ENCODE data around the gene CD300LF. TPM values are rescaled to one million over a fixed set of nuclear protein-coding genes. Genes with fewer than 3 reads are reported as not detected.

The CD300LF gene
- total RNA-seq, 1 experiment from 2014 or later = not detected

GRCh38 chr17:74698069-74698468, 14.7 kb downstream of the CD300LF start:
- RAD21 ChIA-PET (ENCODE audit: low non-redundant PET in 1 of 2, low total read pairs in 2 of 2, uncharacterized antibody in 2 of 2, unreplicated experiment in 2 of 2) = no interaction called here
- H3K27ac ChIP-seq (ENCODE audit: low read depth, low read length) = no peak overlapping the region
- H3K4me3 ChIP-seq (replicated peaks in 1 of 2; ENCODE audit: low read depth in 1 of 2, low read length in 2 of 2) = no peak overlapping the region
- TF ChIP-seq TCF7L2 (IDR thresholded peaks at IDR 0.05; ENCODE audit: borderline replicate concordance, extremely low read depth, insufficient read depth, insufficient read length) = no peak
- TF ChIP-seq POLR2AphosphoS5 (IDR thresholded peaks at IDR 0.05; ENCODE audit: low read depth, low read length) = no peak
- TF ChIP-seq EGR1 (IDR thresholded peaks at IDR 0.05; ENCODE audit: low read depth) = no peak
- TF ChIP-seq POLR2A (IDR thresholded peaks at IDR 0.05; ENCODE audit: borderline replicate concordance, extremely low read depth, insufficient read depth, insufficient read length) = no peak
- no peak for TF ChIP-seq SIN3A (IDR thresholded peaks at IDR 0.05; ENCODE audit: low read depth)
- TF ChIP-seq ZFX (IDR thresholded peaks at IDR 0.05) = no peak
- no peak for TF ChIP-seq REST (IDR thresholded peaks at IDR 0.05; ENCODE audit: low read depth)
- no peak for TF ChIP-seq CTCF (IDR thresholded peaks at IDR 0.05 in 2 of 3, conservative IDR thresholded peaks at IDR 0.05 in 1 of 3; ENCODE audit: borderline replicate concordance in 1 of 3, insufficient read depth in 1 of 3, low read depth in 2 of 3, low read length in 2 of 3)
- no peak for TF ChIP-seq ELF1 (IDR thresholded peaks at IDR 0.05; ENCODE audit: borderline replicate concordance, low read depth)
- no peak for TF ChIP-seq ZNF274 (IDR thresholded peaks at IDR 0.05; ENCODE audit: low read depth, low read length)
- TF ChIP-seq SP1 (IDR thresholded peaks at IDR 0.05; ENCODE audit: low read depth) = no peak
- no peak for TF ChIP-seq FOSL1 (IDR thresholded peaks at IDR 0.05; ENCODE audit: low read depth)
- no peak for TF ChIP-seq JUND (IDR thresholded peaks at IDR 0.05)
- H3K4me2 ChIP-seq (ENCODE audit: low read length) = no peak overlapping the region
- no peaks in the 10 kb centered on the region for H3K9me2 ChIP-seq (ENCODE audit: insufficient read depth)
- no peaks in the 10 kb centered on the region for H3K36me3 ChIP-seq (ENCODE audit: control insufficient read depth in 1 of 2, insufficient read depth in 2 of 2, low read length in 2 of 2)
- CTCF ChIA-PET = no interaction called here
- DNase-seq (ENCODE audit: low read depth, low spot score) (no peak), ATAC-seq (no peak)
- no TSS peak for BruUV-seq (replicated peaks)
- no peak overlapping the region for H3K9ac ChIP-seq (ENCODE audit: low read length)
- H3K79me2 ChIP-seq (ENCODE audit: insufficient read depth, low read length) = no peaks in the 10 kb centered on the region
- H3K27me3 ChIP-seq (ENCODE audit: insufficient read depth, low read length) = peaks cover 7% of the 10 kb centered on the region; the same call in 1 of the 2 replicates
- H3K9me3 ChIP-seq (ENCODE audit: control insufficient read depth in 1 of 2, insufficient read depth in 1 of 2, low read depth in 1 of 2, low read length in 2 of 2) = no peaks in the 10 kb centered on the region
- H2AFZ ChIP-seq (ENCODE audit: low read depth, low read length, poor library complexity, severe bottlenecking) = no peak overlapping the region
- intact Hi-C loops (cut with micrococcal nuclease) = no loop called here
- H4K20me1 ChIP-seq (ENCODE audit: insufficient read depth) = no peaks in the 10 kb centered on the region
- no peaks in the 10 kb centered on the region for H3K4me1 ChIP-seq (ENCODE audit: control insufficient read depth in 1 of 2, insufficient read depth in 2 of 2, low read length in 2 of 2)
- POLR2A ChIA-PET = no interaction called here
